Pancreas (tissue), 10 donors: ENCODE measurements around the gene BTG2. TPM values are rescaled to one million over a fixed set of nuclear protein-coding genes. Genes with fewer than 3 reads are reported as not detected.

Experiments used
- ATAC-seq, 4 donors: fragments of 200-7000 bp; cut with Tn5 transposase; one replicate each; pipeline versions ENCODE4 v1.8.0 to v1.9.1; 2020; ENCODE audit warnings: mild to moderate bottlenecking in 4 of 4, moderate library complexity in 4 of 4
- DNase-seq, 6 donors: peaks; one replicate each; pipeline ENCODE4 v3.0.0-alpha.2; 2020
- FAIRE-seq: peaks from 2 replicates; lab custom pipeline; 2012; peaks lifted over from hg19 to GRCh38; lab: Jason Lieb, UNC
- H3K27ac ChIP-seq, 4 donors: fragments of 200-600 bp; sonication (generic); 1 replicate in 3 of 4; 2 replicates in 1 of 4; pipeline versions ENCODE4 v1.5.0 to v1.8.0; 2020
- H3K27me3 ChIP-seq, 4 donors: fragments of 200-600 bp; one replicate each; pipeline ENCODE4 v1.8.0; 2021
- H3K36me3 ChIP-seq, 3 donors: fragments of 200-600 bp; sonication (generic) in 1 of 3; one replicate each; pipeline versions ENCODE4 v1.5.0 to v1.8.0; 2020 to 2021
- H3K4me1 ChIP-seq, 3 donors: fragments of 200-600 bp; one replicate each; pipeline ENCODE4 v1.8.0; 2021
- H3K4me3 ChIP-seq, 4 donors: fragments of 200-600 bp; sonication (generic) in 2 of 4; one replicate each; pipeline versions ENCODE4 v1.5.0 to v1.8.0; 2020 to 2021
- H3K9me3 ChIP-seq, 4 donors: fragments of 200-600 bp; one replicate each; pipeline ENCODE4 v1.8.0; 2021
- WGBS, 2 donors: extraction: QIAGEN DNeasy Blood & Tissue Kit; methylation state at CpG; one replicate each; pipeline ENCODE4 v1.1.7; 2013; 5-methylcytosine and 5-hydroxymethylcytosine counted together
- intact Hi-C, 3 donors: fragments of 100-400 bp; cut with DNase I; formaldehyde crosslinking; loops; one replicate each; pipeline versions ENCODE4 v1.11.1 to v1.14.2; 2022
- polyA plus RNA-seq, 2 donors: library from polyadenylated mRNA; stranded (reverse); fragments of 200-250 nt; gene quantifications; one replicate each; pipeline ENCODE4 v1.2.3, GENCODE V29; 2013
- total RNA-seq, 6 donors: library from RNA; stranded (reverse); fragmentation: NEBNext Ultra II Directional in 4 of 6; extraction: Animal tissue kit (Norgen Biotek cat#: 25700) in 4 of 6; gene quantifications; one replicate each; pipeline versions ENCODE4 v1.2.1 to v1.2.4, GENCODE V29; 2021 to 2023
- TF ChIP-seq, protein P1 (sequence below), 4 donors: fragments of 200-600 bp; sonication (generic) in 3 of 4; IDR thresholded peaks; one replicate each; pipeline versions ENCODE4 v1.5.0 to v1.8.0; 2021; ENCODE audit warnings: antibody characterized with exemption in 4 of 4
- donor health status: healthy with polysubstance abuse.
- donor health status: DM: no; HTN: no; CAD: no; lungs with moderate emphysema.
- donor health status: DM: no; HTN: no; CAD: no.
- donor health status: control.
- donor health status: control.
- donor health status: Bipolar disorder and iron deficiency.
- donor health status: DM: yes; HTN: yes; CAD: no.
- donor health status: DM: no; HTN: no; CAD: no.
- donor health status: DM: no; HTN: no; CAD: no.
- donor health status: DM: yes; HTN: yes; CAD: no.

BTG2 gene
- total and polyA plus RNA-seq, 8 donors = 83.1 to 452 (median 192) TPM

DNA sequence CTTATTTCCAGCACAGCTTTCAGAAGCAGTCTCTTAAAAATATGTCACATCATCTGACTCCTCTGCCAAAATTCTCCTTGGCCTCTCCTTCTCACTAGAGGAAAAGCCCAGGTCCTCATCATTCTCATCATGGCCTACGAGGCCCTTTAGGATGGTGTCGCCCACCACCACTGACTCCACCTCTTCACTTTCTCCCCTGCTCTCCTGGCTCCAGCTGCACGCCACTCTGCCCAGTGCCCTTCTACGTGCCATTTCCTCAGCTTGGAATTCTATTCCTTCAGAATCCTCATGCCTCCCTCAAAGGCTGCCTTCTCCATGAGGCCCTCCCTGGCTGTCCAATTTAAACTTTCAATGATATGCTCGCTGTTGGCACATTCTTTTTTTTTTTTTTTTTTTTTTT is 25.3 kb upstream of the BTG2 start:
- WGBS, 2 donors = 94% methylated on average over 5 of the region's 5 CpGs
- intact Hi-C loops = no loop called here
- Histone ChIP-seq H3K9me3 (no peaks in the 10 kb centered on the region), H3K36me3 (no peaks in the 10 kb centered on the region), H3K4me1 (peaks cover 17 to 54% (median 18%) of the 10 kb centered on the region in 3 donors), H3K27me3 (no peaks in the 10 kb centered on the region), H3K27ac (no peak overlapping the region), H3K4me3 (no peak overlapping the region)
- no peak for FAIRE-seq
- no peak for ATAC-seq
- TF ChIP-seq, protein P1, sequence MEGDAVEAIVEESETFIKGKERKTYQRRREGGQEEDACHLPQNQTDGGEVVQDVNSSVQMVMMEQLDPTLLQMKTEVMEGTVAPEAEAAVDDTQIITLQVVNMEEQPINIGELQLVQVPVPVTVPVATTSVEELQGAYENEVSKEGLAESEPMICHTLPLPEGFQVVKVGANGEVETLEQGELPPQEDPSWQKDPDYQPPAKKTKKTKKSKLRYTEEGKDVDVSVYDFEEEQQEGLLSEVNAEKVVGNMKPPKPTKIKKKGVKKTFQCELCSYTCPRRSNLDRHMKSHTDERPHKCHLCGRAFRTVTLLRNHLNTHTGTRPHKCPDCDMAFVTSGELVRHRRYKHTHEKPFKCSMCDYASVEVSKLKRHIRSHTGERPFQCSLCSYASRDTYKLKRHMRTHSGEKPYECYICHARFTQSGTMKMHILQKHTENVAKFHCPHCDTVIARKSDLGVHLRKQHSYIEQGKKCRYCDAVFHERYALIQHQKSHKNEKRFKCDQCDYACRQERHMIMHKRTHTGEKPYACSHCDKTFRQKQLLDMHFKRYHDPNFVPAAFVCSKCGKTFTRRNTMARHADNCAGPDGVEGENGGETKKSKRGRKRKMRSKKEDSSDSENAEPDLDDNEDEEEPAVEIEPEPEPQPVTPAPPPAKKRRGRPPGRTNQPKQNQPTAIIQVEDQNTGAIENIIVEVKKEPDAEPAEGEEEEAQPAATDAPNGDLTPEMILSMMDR (IDR thresholded peaks at IDR 0.05) = no peak
- peak in 1 of 6 donors; percentile 8 for DNase-seq

GRCh38 chr1:203281033-203281432 is 24.3 kb upstream of the BTG2 start:
- TF ChIP-seq, protein P1 (IDR thresholded peaks at IDR 0.05) = no peak
- Histone ChIP-seq H3K27ac (peak overlapping the region in 2 of 4 donors; percentile 2 to 3), H3K27me3 (no peaks in the 10 kb centered on the region), H3K9me3 (no peaks in the 10 kb centered on the region), H3K4me3 (no peak overlapping the region), H3K36me3 (no peaks in the 10 kb centered on the region), H3K4me1 (peaks cover 21 to 61% (median 25%) of the 10 kb centered on the region in 3 donors)
- FAIRE-seq (no peak), DNase-seq (peak in 2 of 6 donors; percentile 13), ATAC-seq (no peak)
- intact Hi-C loops = no loop called here
- 66 to 67% methylated on average over 3 of the region's 3 CpGs for WGBS, 2 donors

DNA sequence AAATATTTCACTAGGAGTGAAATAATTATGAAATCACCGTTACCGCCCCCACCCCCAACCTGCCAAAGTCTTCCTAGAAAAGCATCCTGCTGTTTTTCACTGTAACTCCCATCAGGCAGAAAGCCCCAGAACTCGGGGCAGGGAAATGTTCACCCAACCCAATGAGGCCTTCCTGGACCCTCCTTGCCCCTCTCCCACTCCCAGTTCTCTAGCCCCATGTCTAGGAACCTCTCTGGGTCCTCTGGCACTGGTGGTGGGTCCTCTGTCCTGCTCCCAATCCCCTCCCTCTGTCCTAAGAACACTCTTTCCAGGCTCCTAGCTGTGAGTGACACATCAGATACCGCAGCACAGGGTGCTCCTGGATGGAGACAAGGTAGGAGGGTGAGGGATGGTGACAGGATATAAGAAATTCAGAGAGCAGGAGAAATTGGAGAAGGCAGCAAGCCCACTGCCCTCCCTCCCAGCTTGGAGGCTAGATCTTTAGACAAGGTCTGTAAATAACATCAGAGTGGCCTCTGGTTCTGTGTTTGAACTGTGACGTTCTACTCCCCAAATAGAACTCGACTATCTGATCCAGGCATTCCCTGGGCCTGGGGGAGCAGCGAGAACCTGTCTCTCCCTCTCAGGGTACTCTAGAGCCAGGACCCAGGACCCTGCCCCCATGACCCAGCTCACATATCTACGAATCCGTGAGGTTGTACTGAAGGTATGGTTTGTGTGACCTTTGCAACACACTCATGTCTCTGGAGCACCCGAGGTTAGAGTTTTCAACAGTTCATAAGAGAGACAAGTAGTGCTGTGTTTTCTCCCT is 23.3 kb upstream of the BTG2 start:
- H3K36me3 ChIP-seq = no peaks in the 10 kb centered on the region
- H3K27me3 ChIP-seq = no peaks in the 10 kb centered on the region
- intact Hi-C loops = no loop called here
- DNase-seq (peak in 4 of 6 donors; percentile 17 to 52 (median 50)), FAIRE-seq (no peak), ATAC-seq (peak; percentile 41 to 61 (median 53))
- H3K4me3 ChIP-seq = no peak overlapping the region
- H3K27ac ChIP-seq = peak overlapping the region; percentile 57 to 82 (median 71)
- no peaks in the 10 kb centered on the region for H3K9me3 ChIP-seq
- peaks cover 31 to 71% (median 35%) of the 10 kb centered on the region in 3 donors for H3K4me1 ChIP-seq
- 38 to 39% methylated on average over 10 of the region's 10 CpGs for WGBS, 2 donors
- TF ChIP-seq, protein P1 (IDR thresholded peaks at IDR 0.05) = no peak

- Histone ChIP-seq H3K27me3 (no peaks in the 10 kb centered on the region), H3K27ac (peak overlapping the region; percentile 57 to 82 (median 71)), H3K36me3 (no peaks in the 10 kb centered on the region), H3K4me1 (peaks cover 39 to 71% (median 44%) of the 10 kb centered on the region in 3 donors), H3K9me3 (no peaks in the 10 kb centered on the region), H3K4me3 (no peak overlapping the region)
- 37 to 44% methylated on average over 11 of the region's 11 CpGs for WGBS, 2 donors
- FAIRE-seq (no peak), DNase-seq (peak in 5 of 6 donors; percentile 52 to 82 (median 65)), ATAC-seq (peak; percentile 44 to 71 (median 54))
- intact Hi-C loops = no loop called here
- TF ChIP-seq, protein P1 (IDR thresholded peaks at IDR 0.05) = no peak
These were observed 22.4 kb upstream of the BTG2 start for GRCh38 chr1:203282720-203283542.
